Stimulated activated CD8-positive, alpha-beta memory T cell treated with anti-CD3 and anti-CD28 coated beads, Interleukin-12 subunit alpha, Interleukin-12 subunit beta, amount 100 ng/mL, for 24 hours (primary cell): ENCODE measurements around the gene DLGAP1.
A peak's percentile ranks its signal among the peaks of the same experiment; 100 is the strongest.

Source experiments
- DNase-seq: peaks from one replicate; pipeline ENCODE4 v3.0.0-alpha.2; 2020; ENCODE audit errors: extremely low read depth

Gene DLGAP1

GRCh38 chr18:4172196-4173100 lies 282.7 kb downstream of the DLGAP1 start:
- DNase-seq: no peak

DNA sequence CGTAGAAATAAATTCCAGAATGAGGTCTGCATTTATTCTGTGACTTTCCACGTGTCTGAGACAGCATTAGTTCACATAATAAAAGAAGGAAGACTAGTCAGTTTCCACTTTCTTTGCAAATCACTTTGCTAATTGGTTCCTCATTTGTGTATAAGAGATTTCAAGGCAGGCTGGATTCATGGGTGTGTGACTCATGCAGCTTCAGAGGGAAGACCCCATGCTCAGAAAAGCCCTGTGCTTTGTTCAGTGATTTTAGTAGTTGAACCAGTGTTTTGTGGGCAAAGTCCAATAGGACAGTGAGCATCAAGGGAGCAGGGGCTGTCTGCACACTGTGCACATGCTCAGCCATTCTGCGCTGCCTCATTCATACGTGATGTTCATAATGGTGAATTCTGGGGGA lies 297.8 kb downstream of the DLGAP1 start:
- DNase-seq: no peak

DNA sequence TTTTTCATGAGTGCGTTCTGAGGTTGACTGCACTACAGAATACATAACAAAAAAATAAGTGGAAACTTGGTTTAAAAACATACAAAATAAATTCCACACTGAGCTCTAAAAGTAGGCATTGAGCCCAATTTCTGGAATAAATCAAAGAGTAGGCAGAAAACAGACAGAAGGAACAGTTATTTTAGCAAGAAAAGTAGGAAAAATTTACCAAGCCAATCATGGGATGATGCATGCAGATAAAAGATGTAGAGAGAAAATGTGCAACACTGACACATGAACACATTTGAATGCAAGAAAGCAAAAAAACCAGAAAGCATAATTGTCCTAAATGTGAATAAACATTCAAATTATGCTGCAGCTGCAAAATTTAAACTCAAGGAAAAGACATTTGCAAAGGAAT lies 308.3 kb downstream of the DLGAP1 start:
- no peak for DNase-seq

DNA sequence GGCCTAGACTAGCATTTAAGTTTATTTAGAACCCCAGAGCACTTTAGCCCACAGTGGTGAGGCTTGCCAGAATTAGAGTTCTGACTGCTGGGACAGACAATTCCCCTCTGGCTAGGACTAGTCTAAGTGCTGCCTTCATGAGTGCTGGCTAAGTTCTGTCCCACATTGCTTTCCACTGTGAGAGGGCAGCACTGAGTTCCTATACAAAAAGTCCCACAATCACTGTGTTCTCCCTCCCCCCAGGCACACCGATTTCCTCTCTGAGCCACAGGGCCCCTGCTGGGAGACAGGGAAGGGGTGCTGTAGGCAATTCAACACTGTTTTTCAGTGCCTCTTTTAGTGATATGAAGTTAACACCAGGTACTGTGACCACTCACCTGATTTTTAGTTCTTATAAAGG lies 310.9 kb downstream of the DLGAP1 start:
- DNase-seq: no peak

DNA sequence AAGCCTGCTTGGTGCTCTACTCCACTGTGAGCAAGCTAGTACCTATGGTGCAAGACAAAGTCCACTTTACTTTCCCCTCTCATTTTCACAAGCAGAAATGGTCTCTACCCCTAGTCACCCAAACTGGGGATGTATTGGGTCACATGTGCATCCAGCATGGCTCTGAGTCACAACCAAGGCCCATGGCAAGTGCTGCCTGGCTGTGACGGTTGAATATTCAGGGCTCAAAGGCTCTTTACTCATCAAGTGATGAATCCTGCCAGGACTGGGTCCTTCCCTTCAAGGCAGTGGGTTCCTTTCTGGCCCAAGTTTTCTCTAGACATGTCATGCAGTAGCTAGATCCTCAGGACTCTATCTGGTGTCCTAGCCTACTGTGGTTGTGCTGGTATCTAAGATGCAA lies 311.5 kb downstream of the DLGAP1 start:
- no peak for DNase-seq

DNA sequence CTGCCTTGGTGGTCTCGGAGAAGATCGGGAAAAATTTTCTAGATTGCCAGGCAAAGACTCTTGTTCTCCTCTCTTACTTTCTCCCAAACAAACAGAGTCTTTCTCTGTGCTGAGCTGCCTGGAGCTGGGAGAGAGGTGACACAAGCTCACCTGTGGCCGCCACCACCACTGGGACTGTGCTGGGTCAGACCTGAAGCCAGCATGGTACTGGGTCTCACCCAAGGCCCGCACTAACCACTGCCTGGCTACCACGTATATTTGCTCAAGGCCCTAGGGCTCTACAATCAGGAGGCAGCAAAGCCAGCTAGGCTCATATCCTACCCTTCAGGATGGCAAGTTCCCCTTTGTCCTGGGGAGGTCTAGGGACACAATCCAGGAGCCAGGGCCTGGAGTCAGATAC lies 312.2 kb downstream of the DLGAP1 start:
- no peak for DNase-seq

- no peak for DNase-seq
Measured at GRCh38 chr18:4134700-4135099, 320.4 kb downstream of the DLGAP1 start.

DNA sequence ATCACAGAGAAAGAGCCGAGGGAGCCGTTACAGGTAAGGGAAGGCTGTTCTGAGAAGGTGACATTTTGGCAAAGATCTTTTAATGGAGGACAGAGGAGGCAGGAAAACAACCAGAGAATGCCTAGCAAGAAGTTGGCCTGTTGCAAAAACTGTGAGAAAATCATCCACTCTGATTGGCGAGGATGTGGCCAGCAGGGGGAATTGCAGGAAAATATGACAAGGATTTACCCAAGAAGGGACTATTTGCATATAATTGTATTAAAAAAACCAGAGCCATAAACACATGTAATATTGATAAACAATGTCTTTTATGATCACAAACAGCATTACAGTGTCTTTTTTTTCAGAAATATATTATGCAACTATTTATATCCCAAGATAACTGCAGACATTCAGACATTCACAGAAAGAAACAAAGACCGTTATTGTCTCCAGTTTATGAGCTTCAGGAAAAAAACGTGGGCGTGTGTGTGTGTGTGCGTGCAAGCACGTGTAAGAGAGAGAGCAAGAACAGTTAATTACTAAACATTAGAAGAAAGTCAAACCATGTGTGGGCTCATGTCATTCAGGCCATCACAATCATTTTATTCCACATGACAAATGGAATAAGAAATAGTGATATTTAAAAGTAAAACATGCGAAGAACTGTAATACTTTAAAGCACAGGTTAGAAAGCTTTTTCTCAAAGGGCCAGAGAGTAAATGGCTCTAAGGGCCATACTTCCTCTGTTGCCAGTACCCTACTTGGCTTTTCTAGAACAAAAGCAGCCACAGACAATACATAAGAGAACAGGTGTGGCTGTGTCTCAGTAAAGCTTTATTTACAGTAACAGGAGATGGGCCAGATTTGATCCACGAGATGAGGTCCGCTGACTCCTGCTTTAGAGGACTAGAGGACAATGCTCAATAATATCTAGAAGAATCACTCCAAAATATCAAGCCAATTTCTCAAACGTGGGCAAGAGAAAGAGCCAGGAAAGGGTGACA lies 324.1 kb downstream of the DLGAP1 start:
- no peak for DNase-seq

DNA sequence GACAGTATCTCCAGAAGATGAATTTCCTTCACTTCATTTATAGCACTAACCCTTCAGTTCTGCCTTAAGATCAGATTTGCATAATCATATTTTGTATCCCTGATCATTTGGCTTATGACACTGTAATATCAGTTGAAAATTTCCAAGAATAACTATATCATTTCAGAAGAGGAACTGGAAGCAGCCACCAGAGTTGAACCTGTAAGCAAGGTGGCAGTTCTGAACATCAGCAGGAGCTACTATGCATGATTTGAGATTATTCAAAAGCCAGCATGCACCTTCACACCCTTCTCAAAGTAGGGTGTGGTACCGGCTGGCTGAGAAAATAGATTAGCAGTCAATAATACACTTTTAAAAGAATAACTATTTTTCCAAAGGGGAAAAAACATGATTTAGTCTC lies 328.2 kb downstream of the DLGAP1 start:
- DNase-seq: no peak

DNA sequence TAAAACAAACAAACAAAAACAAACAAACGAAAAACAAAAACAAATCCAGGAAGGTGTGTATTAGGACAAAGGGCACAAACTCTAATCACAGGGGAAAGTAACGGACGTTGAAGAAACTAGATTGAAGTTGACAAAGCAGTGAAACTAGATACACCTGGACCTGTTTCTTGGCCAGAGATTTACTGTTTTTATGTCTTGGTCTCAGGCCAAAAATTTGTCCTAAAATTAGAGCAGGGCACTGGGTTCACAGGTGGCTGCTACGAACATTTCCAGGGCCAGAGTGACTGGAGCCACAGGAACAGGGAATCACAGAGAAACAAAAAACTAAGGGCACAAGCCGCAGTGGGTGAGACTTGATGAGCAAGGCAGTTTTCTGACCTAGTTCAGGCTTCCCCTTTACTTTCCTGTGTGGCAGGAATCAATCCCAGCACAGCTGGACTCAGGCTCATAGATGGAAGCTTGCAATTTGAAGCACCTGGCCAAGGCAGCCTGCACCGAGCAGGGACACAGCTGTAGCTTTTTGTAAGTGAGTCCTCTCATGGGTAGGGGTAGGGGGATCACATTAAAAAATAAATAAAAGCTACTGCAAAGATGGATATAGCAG lies 329.4 kb downstream of the DLGAP1 start:
- DNase-seq: no peak

DNA sequence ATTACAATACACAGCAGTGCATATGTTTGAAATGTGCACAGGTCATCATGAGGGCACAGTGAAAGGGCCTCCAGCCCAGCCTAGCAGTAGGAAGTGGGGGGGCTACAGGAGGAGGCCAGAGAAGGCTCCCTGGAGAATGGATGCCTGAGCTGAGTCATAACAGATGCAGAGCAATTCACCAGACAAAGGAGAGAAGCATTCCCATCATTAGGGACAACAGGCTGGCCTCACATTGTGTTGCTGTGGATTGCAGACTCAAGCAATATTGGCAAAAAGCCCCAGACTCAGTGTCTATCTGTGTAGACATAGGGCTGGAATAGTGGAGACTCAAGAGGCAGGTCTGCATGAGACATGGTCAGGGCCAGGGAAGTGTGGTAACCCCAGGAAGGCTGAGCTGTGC lies 329.9 kb downstream of the DLGAP1 start:
- DNase-seq: no peak

- no peak for DNase-seq
Measured at GRCh38 chr18:4119813-4120212, 335.3 kb downstream of the DLGAP1 start.

GRCh38 chr18:4119127-4119648 lies 335.9 kb downstream of the DLGAP1 start:
- no peak for DNase-seq

- no peak for DNase-seq
Measured at GRCh38 chr18:4108016-4108415, 347.1 kb downstream of the DLGAP1 start.

DNA sequence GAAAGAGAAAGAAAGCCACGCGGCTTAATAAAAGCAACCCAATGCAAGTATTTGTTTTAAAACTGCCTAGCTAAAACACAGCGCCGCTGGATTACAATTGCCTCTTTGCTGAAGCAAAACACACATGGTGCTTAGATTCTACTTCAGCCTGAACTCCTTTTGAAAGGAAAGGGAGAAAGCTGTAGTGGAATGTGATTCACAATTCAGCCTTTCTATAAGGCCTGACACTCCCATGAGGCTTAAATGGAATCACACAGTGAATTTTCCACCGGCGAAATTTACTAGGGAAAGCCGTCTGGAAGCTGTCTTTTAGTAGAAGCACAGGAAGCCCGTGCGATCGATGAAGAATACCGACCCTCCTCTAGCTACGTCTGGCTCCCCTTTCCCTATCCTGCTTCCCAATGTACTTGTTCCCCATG lies 348.0 kb downstream of the DLGAP1 start:
- no peak for DNase-seq

DNA sequence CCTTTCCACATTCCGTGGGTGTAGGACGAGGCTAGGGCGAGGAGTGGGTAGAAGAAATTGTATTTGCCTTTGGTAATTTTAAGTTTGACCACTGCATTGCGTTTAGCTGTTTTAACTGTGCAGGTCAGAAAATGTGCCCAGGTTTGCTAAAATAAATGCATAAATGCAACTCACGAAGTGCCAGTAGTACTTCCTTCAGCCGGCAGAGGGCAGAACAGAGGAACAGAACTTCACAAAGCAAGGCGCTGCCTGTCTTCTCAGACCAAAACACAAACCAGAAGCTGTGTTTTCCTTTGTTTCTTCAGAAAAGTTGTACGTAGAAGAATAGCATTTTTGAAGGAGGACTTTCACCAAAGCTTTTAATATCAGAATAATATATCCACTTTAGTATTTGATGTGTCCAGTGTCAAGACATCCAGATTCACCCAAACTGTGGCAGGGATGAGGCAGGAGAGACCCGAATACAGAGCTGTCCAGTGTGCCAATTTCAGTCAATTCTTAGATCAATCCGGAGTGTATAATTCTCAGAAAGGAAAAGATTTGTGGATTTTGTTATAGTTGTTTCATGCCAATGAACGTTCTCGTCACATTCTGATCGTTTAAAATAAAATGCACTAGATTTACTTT lies 348.6 kb downstream of the DLGAP1 start:
- peak; percentile 9 for DNase-seq

DNA sequence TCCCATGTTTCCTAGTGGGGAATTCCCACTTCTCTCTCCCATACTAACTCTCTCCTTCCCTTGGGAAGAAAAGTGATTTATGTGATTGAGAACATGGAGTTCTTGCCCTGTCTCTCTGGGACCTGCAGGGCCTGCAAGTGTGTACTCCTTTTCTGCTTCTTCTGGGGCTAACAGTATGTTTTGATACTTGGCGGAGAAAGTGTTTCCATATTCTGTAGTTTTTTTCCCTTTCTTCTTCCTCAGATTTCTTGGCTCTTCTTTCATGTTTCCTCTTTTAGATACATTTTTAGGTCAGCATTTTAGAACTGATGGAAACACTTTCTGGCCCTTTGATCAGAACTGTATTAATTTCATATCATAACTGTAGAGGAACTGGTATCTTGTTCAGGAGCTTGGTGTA lies 352.2 kb downstream of the DLGAP1 start:
- no peak for DNase-seq

DNA sequence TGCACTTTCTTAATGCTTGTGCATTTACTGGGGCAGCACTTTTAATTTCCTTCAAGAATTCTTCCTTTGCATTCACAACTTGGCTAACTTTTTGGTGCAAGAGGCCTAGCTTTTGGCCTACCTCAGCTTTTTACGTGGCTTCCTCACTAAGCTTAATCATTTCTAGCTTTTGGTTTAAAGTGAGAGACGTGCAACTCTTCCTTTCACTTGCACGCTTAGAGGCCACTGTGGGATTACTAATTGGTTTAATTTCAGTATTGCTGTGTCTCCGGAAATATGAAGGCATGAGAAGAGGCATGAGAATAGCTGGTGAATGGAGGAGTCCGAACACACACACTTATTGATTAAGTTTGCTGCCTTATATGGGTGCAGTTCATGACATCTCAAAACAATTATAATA lies 354.1 kb downstream of the DLGAP1 start:
- DNase-seq: no peak

- no peak for DNase-seq
Measured at GRCh38 chr18:4096486-4096885, 358.6 kb downstream of the DLGAP1 start.

DNA sequence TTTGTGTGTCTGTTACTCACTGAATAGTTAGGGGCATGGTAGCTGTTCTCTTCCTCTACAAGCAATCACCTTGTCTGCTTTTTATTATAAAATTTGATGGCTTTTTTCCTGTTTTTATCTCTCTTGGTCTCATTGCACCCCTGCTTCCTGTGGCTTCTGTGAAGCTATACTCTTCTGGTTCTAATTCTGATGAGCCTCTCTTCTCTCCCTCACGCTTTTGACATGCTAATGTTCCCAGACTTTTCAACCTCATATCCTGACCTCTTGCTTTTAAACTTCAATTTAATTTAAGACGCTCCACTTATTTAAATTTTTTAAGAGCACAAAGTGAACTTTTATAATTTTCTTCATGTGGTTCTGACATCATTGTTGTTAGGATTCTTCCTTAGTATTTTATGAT lies 361.4 kb downstream of the DLGAP1 start:
- DNase-seq: no peak

GRCh38 chr18:4084382-4084900 lies 370.7 kb downstream of the DLGAP1 start:
- DNase-seq: no peak
